Raji (cell line): ENCODE results near the gene OR51V1.

Experiments
- POLR2A ChIP-seq: IDR thresholded peaks from 2 replicates; pipeline ENCODE4 v1.6.1; 2011; ENCODE audit warnings: low read depth, low read length, control low read depth; ENCODE audit not compliant: insufficient read depth

Gene OR51V1

GRCh38 chr11:5235364-5236095, 35.0 kb upstream of the OR51V1 start:
- TF ChIP-seq POLR2A = no peak

DNA sequence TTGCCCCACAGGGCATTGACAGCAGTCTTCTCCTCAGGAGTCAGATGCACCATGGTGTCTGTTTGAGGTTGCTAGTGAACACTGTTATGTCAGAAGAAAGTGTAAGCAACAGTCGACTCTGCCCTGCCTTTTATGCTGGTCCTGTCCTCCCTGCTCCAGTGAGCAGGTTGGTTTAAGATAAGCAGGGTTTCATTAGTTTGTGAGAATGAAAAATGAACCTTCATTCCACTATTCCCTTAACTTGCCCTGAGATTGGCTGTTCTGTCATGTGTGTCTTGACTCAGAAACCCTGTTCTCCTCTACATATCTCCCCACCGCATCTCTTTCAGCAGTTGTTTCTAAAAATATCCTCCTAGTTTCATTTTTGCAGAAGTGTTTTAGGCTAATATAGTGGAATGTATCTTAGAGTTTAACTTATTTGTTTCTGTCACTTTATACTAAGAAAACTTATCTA, 33.9 kb upstream of the OR51V1 start, which contains the start of gene HBD:
Gene HBD (minus strand): TSS at position 103 of the 454 bp plus-strand sequence. CDS start 50 bp downstream, at position 53.
- no peak for TF ChIP-seq POLR2A

DNA sequence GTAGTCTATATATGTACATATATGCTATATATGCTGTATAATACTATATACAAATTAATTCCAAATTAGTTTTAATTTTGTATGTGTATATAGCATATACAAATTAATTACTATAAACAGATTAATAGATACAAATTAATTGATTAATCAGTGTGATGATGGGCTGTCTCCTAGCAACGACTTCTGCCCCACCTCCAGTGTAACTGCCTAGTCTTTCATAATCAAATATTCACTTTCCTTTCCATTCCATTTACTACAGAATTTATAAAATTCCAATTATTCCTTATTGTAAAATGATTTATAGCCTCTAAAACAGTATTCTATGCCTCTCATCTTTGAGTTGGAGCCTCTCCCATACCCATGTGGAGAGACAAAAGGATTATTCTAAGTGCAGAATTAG, 32.8 kb upstream of the OR51V1 start:
- no peak for TF ChIP-seq POLR2A

GRCh38 chr11:5232821-5233220, 32.3 kb upstream of the OR51V1 start:
- no peak for TF ChIP-seq POLR2A

DNA sequence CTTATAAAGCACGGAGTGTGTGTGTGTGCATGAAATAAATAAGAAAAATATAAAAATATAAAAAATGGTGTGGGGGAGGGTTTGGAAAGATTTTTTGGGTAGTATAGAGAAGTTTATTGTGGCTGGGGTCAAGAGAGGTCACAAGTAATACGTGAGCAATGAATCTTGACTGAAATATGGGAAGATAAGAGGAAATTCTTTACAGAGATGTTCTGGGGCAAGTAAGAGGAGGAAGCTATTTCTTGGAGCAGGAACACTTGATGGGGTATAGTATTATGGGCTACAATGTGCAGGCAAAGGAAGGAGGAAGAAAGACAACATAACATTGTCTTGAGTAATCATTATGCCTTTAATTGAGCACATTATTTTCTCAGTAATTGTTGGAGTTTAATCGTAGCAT, 31.7 kb upstream of the OR51V1 start:
- no peak for TF ChIP-seq POLR2A

DNA sequence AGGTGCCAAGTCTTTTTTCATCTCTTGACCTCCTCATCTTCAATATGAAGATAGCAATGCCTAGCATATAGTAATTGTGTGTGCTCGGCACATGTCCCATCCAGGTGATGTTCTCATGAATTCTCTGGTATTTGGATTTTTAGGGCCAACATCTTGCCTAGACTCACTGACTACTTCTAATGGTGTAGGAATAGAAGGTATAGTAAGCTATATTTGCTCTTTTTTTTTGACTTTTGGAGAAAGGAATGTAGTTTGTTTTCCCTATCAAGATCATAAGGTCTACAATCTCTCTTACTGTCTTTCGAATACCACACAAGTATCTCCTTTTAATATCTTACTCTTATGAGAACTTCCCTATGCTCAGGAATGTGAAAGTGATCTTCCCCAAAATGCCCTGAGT, 30.6 kb upstream of the OR51V1 start:
- TF ChIP-seq POLR2A = no peak

GRCh38 chr11:5230266-5230665, 29.8 kb upstream of the OR51V1 start:
- no peak for TF ChIP-seq POLR2A

DNA sequence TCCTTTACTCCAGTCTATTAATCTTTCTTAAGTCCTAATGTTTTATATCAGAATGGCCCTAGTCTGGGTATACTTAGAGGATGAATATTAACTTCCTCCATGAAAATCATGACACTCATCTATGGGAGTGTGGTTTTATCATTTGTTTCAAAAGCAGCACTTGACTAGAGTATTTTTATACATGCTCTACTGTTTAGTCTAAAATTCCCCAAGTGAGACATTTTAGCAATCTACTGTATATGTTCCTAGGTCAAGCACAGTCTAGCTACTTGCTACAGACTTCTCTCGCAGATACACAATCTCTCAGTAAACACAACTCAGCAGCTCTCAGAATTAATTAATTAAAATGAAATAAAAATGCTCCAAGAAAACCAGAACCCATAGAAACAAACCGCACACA, 29.3 kb upstream of the OR51V1 start:
- TF ChIP-seq POLR2A = no peak

DNA sequence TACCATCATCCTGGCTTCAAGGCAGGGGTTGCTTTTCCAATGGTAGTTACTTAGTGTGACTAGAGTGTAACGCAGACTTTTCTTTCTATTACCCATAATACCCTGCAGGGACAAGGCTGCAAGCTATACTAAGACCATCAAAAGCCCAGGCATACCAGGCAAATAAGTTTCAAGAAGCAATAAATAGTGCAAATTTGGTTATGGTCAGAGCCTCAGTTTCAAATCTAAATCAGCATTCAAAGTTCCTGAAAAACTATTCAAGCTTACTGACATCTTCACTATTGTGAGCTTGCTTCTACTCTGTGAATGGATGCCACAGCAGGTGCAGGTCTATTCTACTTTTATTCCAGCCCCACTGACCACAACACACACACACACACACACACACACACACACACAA, 28.9 kb upstream of the OR51V1 start:
- TF ChIP-seq POLR2A = no peak

DNA sequence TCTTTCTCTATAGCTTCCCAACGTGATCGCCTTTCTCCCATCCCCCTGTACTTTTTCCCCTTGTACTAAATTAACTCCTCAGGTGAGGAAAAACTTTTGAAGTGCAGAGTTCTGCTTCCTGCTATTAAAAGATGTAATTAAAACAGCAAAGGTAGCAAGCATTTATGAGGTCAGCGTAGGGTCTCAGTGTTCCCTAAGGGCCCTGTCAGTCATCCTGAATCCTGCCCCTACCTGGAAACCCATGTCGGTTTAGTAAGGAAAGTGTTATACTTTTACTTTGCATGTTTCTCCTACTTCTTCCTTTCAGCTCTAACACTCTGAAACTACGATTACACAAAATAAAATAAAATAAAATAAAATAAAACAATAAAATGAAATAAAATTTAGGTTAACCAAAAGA, 27.6 kb upstream of the OR51V1 start:
- no peak for TF ChIP-seq POLR2A

GRCh38 chr11:5227681-5228080, 27.2 kb upstream of the OR51V1 start:
- TF ChIP-seq POLR2A = no peak

DNA sequence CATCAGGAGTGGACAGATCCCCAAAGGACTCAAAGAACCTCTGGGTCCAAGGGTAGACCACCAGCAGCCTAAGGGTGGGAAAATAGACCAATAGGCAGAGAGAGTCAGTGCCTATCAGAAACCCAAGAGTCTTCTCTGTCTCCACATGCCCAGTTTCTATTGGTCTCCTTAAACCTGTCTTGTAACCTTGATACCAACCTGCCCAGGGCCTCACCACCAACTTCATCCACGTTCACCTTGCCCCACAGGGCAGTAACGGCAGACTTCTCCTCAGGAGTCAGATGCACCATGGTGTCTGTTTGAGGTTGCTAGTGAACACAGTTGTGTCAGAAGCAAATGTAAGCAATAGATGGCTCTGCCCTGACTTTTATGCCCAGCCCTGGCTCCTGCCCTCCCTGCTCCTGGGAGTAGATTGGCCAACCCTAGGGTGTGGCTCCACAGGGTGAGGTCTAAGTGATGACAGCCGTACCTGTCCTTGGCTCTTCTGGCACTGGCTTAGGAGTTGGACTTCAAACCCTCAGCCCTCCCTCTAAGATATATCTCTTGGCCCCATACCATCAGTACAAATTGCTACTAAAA, 26.3 kb upstream of the OR51V1 start, which contains the start of gene HBB:
Gene HBB (minus strand): TSS at position 340 of the 579 bp plus-strand sequence. CDS start 50 bp downstream, at position 290.
- no peak for TF ChIP-seq POLR2A

DNA sequence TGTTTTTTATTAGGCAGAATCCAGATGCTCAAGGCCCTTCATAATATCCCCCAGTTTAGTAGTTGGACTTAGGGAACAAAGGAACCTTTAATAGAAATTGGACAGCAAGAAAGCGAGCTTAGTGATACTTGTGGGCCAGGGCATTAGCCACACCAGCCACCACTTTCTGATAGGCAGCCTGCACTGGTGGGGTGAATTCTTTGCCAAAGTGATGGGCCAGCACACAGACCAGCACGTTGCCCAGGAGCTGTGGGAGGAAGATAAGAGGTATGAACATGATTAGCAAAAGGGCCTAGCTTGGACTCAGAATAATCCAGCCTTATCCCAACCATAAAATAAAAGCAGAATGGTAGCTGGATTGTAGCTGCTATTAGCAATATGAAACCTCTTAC, 25.0 kb upstream of the OR51V1 start:
- no peak for TF ChIP-seq POLR2A

GRCh38 chr11:5224538-5225479, 24.3 kb upstream of the OR51V1 start:
- TF ChIP-seq POLR2A = no peak

- no peak for TF ChIP-seq POLR2A
These were observed 23.2 kb upstream of the OR51V1 start for GRCh38 chr11:5223686-5224085.

DNA sequence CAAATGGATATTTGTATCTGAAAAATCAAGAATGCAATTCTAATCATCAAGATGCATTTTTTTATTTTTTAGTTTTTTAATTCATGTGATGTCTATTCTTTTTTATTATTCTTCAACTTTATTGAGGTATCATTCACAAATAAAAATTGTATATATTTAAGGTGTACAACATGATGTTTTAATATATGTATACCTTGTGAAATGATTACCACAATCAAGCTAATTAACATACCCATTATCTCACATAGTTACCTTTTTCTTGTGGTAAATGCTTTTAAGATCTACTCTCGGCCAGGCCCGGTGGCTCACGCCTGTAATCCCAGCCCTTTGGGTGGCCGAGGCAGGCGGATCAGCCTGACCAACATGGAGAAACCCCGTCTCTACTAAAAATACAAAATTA, 22.7 kb upstream of the OR51V1 start:
- TF ChIP-seq POLR2A = no peak

DNA sequence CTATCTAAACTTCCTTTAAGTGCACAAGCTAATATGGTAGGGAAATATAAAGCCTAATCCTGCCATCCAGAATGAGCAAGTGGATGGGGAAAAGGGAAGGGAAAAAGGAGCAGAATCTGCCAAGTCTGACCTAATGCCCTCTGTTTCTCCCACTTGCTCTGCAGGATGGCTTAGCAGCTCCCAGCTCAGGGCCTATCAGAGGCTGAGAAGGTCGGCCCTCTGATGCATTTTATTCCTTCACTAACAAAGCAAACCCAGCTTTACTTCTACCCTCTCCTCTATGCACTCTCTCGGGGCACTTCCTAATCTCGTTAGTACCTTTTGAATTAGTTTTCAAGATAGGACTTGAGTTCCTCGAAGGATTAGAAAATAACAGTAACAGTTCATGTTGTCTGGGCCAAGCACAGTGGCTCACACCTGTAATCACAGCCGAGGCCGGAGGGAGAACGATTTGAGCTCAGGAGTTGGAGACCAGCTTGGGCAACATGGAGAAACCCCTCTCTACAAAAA, 9.9 kb upstream of the OR51V1 start:
- no peak for TF ChIP-seq POLR2A
